NK-92 (cell line): Measurements from ENCODE around the gene ADAMTS14.

Experiments
- DNase-seq: peaks from one replicate; lab custom pipeline; 2025; ENCODE audit not compliant: unreplicated experiment; lab: John Stamatoyannopoulos, UW

Gene ADAMTS14

GRCh38 chr10:70674560-70675495 lies 2.5 kb downstream of the ADAMTS14 start:
- DNase-seq = no peak

- no peak for DNase-seq
These were observed 3.3 kb downstream of the ADAMTS14 start for GRCh38 chr10:70675496-70676161.

- no peak for DNase-seq
These were observed 4.2 kb downstream of the ADAMTS14 start for GRCh38 chr10:70676511-70676910.

- no peak for DNase-seq
These were observed 4.7 kb downstream of the ADAMTS14 start for GRCh38 chr10:70677016-70677415.

- DNase-seq = no peak
These were observed 5.4 kb downstream of the ADAMTS14 start for GRCh38 chr10:70677620-70678249.

- no peak for DNase-seq
These were observed 5.9 kb downstream of the ADAMTS14 start for GRCh38 chr10:70678250-70678635.

- DNase-seq = no peak
These were observed 6.6 kb downstream of the ADAMTS14 start for GRCh38 chr10:70678757-70679489.

- no peak for DNase-seq
These were observed 7.2 kb downstream of the ADAMTS14 start for GRCh38 chr10:70679498-70679897.

GRCh38 chr10:70680899-70681730 lies 8.8 kb downstream of the ADAMTS14 start:
- DNase-seq = no peak

- DNase-seq = no peak
These were observed 9.4 kb downstream of the ADAMTS14 start for GRCh38 chr10:70681731-70682005.

- no peak for DNase-seq
These were observed 10.8 kb downstream of the ADAMTS14 start for GRCh38 chr10:70682920-70683600.

- DNase-seq = no peak
These were observed 11.3 kb downstream of the ADAMTS14 start for GRCh38 chr10:70683601-70683934.

GRCh38 chr10:70683940-70684339 lies 11.6 kb downstream of the ADAMTS14 start:
- no peak for DNase-seq

- DNase-seq = no peak
These were observed 12.1 kb downstream of the ADAMTS14 start for GRCh38 chr10:70684374-70684773.

GRCh38 chr10:70684839-70685454 lies 12.6 kb downstream of the ADAMTS14 start:
- DNase-seq = no peak

GRCh38 chr10:70685455-70685911 lies 13.2 kb downstream of the ADAMTS14 start:
- DNase-seq = no peak

- no peak for DNase-seq
These were observed 16.5 kb downstream of the ADAMTS14 start for GRCh38 chr10:70688828-70689227.

GRCh38 chr10:70689661-70690060 lies 17.4 kb downstream of the ADAMTS14 start:
- DNase-seq = no peak

- no peak for DNase-seq
These were observed 18.3 kb downstream of the ADAMTS14 start for GRCh38 chr10:70690589-70690988.

- DNase-seq = no peak
These were observed 19.3 kb downstream of the ADAMTS14 start for GRCh38 chr10:70691611-70692010.
